Measurements from ENCODE around the gene PRKG1. TPM values are rescaled to one million over a fixed set of nuclear protein-coding genes. Genes with fewer than 3 reads are reported as not detected.
A peak's percentile ranks its signal among the peaks of the same experiment; 100 is the strongest.

The PRKG1 gene
- total and polyA plus RNA-seq, 2 experiments from 2014 or later: 10.7 to 21.8 TPM

GRCh38 chr10:51397695-51398094, 323.4 kb downstream of the PRKG1 start:
- in situ Hi-C loops (cut with MboI): no loop called here
- Histone ChIP-seq H3K27me3 (replicated peaks; ENCODE audit: insufficient read depth) (no peaks in the 10 kb centered on the region), H3F3A (ENCODE audit: insufficient read depth) (no peaks in the 10 kb centered on the region), H3K9me2 (ENCODE audit: insufficient read depth) (no peaks in the 10 kb centered on the region), H3K79me2 (ENCODE audit: insufficient read depth) (0 out of 2 replicates have a peak, but pooled peaks cover 3% of the 10 kb centered on the region), H4K20me1 (ENCODE audit: insufficient read depth) (no peaks in the 10 kb centered on the region), H3K4me1 (ENCODE audit: insufficient read depth) (peaks cover 12% of the 10 kb centered on the region), H3K4me2 (ENCODE audit: unreplicated experiment) (no peak overlapping the region), H3K9me3 (ENCODE audit: low read depth) (no peaks in the 10 kb centered on the region), H3K27ac (no peak overlapping the region), H3K4me3 (no peak overlapping the region), H2AFZ (no peak overlapping the region), H3K36me3 (ENCODE audit: low read depth) (no peaks in the 10 kb centered on the region), H3K9ac (no peak overlapping the region)
- DNase-seq: peak; percentile 88
- WGBS, 2 experiments (ENCODE audit: low coverage in 1 of 2, low lambda C conversion rate in 2 of 2, missing lambda C conversion rate in 2 of 2): 47 to 50% methylated on average over 2 of the region's 2 CpGs
- TF ChIP-seq EZH2 (IDR thresholded peaks at IDR 0.05; ENCODE audit: insufficient read depth, poor library complexity, severe bottlenecking) (no peak), EZH2phosphoT487 (IDR thresholded peaks at IDR 0.05; ENCODE audit: insufficient read depth, low read depth) (no peak)

- Histone ChIP-seq H3K9ac (no peak overlapping the region), H3K27ac (no peak overlapping the region), H3K27me3 (replicated peaks; ENCODE audit: insufficient read depth) (no peaks in the 10 kb centered on the region), H4K20me1 (ENCODE audit: insufficient read depth) (no peaks in the 10 kb centered on the region), H3K9me2 (ENCODE audit: insufficient read depth) (no peaks in the 10 kb centered on the region), H3K9me3 (ENCODE audit: low read depth) (no peaks in the 10 kb centered on the region), H3F3A (ENCODE audit: insufficient read depth) (no peaks in the 10 kb centered on the region), H3K4me1 (ENCODE audit: insufficient read depth) (peaks cover 12% of the 10 kb centered on the region), H3K36me3 (ENCODE audit: low read depth) (no peaks in the 10 kb centered on the region), H2AFZ (no peak overlapping the region), H3K79me2 (ENCODE audit: insufficient read depth) (0 out of 2 replicates have a peak, but pooled peaks cover 3% of the 10 kb centered on the region), H3K4me3 (no peak overlapping the region), H3K4me2 (ENCODE audit: unreplicated experiment) (no peak overlapping the region)
- no peak for TF ChIP-seq EZH2 (IDR thresholded peaks at IDR 0.05; ENCODE audit: insufficient read depth, poor library complexity, severe bottlenecking)
- TF ChIP-seq EZH2phosphoT487 (IDR thresholded peaks at IDR 0.05; ENCODE audit: insufficient read depth, low read depth): no peak
- in situ Hi-C loops (cut with MboI): no loop called here
- WGBS, 2 experiments (ENCODE audit: low coverage in 1 of 2, low lambda C conversion rate in 2 of 2, missing lambda C conversion rate in 2 of 2): 97% methylated on average over 6 of the region's 6 CpGs
- no peak for DNase-seq
Observed at GRCh38 chr10:51399840-51400239, 325.6 kb downstream of the PRKG1 start.

GRCh38 chr10:51400392-51401096, 326.3 kb downstream of the PRKG1 start:
- no peak overlapping the region for H2AFZ ChIP-seq
- no peak overlapping the region for H3K4me2 ChIP-seq (ENCODE audit: unreplicated experiment)
- H3K4me1 ChIP-seq (ENCODE audit: insufficient read depth): peaks cover 12% of the 10 kb centered on the region
- H3K9me2 ChIP-seq (ENCODE audit: insufficient read depth): no peaks in the 10 kb centered on the region
- no peaks in the 10 kb centered on the region for H3K27me3 ChIP-seq (replicated peaks; ENCODE audit: insufficient read depth)
- no peak for DNase-seq
- H3K79me2 ChIP-seq (ENCODE audit: insufficient read depth): 0 out of 2 replicates have a peak, but pooled peaks cover 3% of the 10 kb centered on the region
- TF ChIP-seq EZH2 (IDR thresholded peaks at IDR 0.05; ENCODE audit: insufficient read depth, poor library complexity, severe bottlenecking) (no peak), EZH2phosphoT487 (IDR thresholded peaks at IDR 0.05; ENCODE audit: insufficient read depth, low read depth) (no peak)
- no peak overlapping the region for H3K9ac ChIP-seq
- in situ Hi-C loops (cut with MboI): no loop called here
- H3K27ac ChIP-seq: no peak overlapping the region
- H3K9me3 ChIP-seq (ENCODE audit: low read depth): no peaks in the 10 kb centered on the region
- H3F3A ChIP-seq (ENCODE audit: insufficient read depth): 0 out of 2 replicates have a peak, but pooled peaks cover 6% of the 10 kb centered on the region
- no peaks in the 10 kb centered on the region for H3K36me3 ChIP-seq (ENCODE audit: low read depth)
- 96 to 98% methylated on average over 8 of the region's 8 CpGs for WGBS, 2 experiments (ENCODE audit: low coverage in 1 of 2, low lambda C conversion rate in 2 of 2, missing lambda C conversion rate in 2 of 2)
- H3K4me3 ChIP-seq: no peak overlapping the region
- no peaks in the 10 kb centered on the region for H4K20me1 ChIP-seq (ENCODE audit: insufficient read depth)

GRCh38 chr10:51403521-51403920, 329.2 kb downstream of the PRKG1 start:
- no peaks in the 10 kb centered on the region for H3K79me2 ChIP-seq (ENCODE audit: insufficient read depth)
- H4K20me1 ChIP-seq (ENCODE audit: insufficient read depth): no peaks in the 10 kb centered on the region
- TF ChIP-seq EZH2phosphoT487 (IDR thresholded peaks at IDR 0.05; ENCODE audit: insufficient read depth, low read depth): no peak
- no peak for TF ChIP-seq EZH2 (IDR thresholded peaks at IDR 0.05; ENCODE audit: insufficient read depth, poor library complexity, severe bottlenecking)
- no peaks in the 10 kb centered on the region for H3K9me2 ChIP-seq (ENCODE audit: insufficient read depth)
- H2AFZ ChIP-seq: no peak overlapping the region
- H3K9ac ChIP-seq: no peak overlapping the region
- 98% methylated on average over 1 of the region's 1 CpG for WGBS, 2 experiments (ENCODE audit: low coverage in 1 of 2, low lambda C conversion rate in 2 of 2, missing lambda C conversion rate in 2 of 2)
- DNase-seq: no peak
- H3K4me2 ChIP-seq (ENCODE audit: unreplicated experiment): no peak overlapping the region
- in situ Hi-C loops (cut with MboI): no loop called here
- H3K27me3 ChIP-seq (replicated peaks; ENCODE audit: insufficient read depth): no peaks in the 10 kb centered on the region
- no peak overlapping the region for H3K4me3 ChIP-seq
- no peak overlapping the region for H3K27ac ChIP-seq
- no peaks in the 10 kb centered on the region for H3K36me3 ChIP-seq (ENCODE audit: low read depth)
- H3K4me1 ChIP-seq (ENCODE audit: insufficient read depth): no peaks in the 10 kb centered on the region
- H3K9me3 ChIP-seq (ENCODE audit: low read depth): no peaks in the 10 kb centered on the region
- 0 out of 2 replicates have a peak, but pooled peaks cover 7% of the 10 kb centered on the region for H3F3A ChIP-seq (ENCODE audit: insufficient read depth)

Data from GM23248 (cell line).